IMR-90 (cell line): Measurements from ENCODE around the gene SLC23A2.

Source experiments
- CTCF ChIP-seq: conservative IDR thresholded peaks from 2 replicates; pipeline ENCODE4 v1.5.1; 2012; ENCODE audit warnings: mild to moderate bottlenecking, low read depth, low read length, improper control_type of control experiment
- FOS ChIP-seq: fragments of 150-350 bp; IDR thresholded peaks from 2 replicates; pipeline ENCODE4 v1.6.1; 2016; ENCODE audit warnings: low read depth, low read length
- MAFK ChIP-seq: IDR thresholded peaks from 2 replicates; pipeline ENCODE4 v1.6.1; 2012; ENCODE audit warnings: low read depth, low read length, improper control_type of control experiment
- MAZ ChIP-seq: IDR thresholded peaks from 2 replicates; pipeline ENCODE4 v1.6.1; 2012; ENCODE audit warnings: low read depth, mild to moderate bottlenecking, low read length, improper control_type of control experiment, moderate library complexity, borderline replicate concordance
- RFX5 ChIP-seq: IDR thresholded peaks from 2 replicates; pipeline ENCODE4 v1.8.0; 2012; ENCODE audit warnings: low read depth, mild to moderate bottlenecking, low read length, moderate library complexity

GRCh38 chr20:4897600-4897999 lies 103.7 kb downstream of the SLC23A2 start:
- TF ChIP-seq CTCF (no peak), MAZ (no peak), FOS (no peak), MAFK (no peak), RFX5 (no peak)
